GM23338 (cell line): ENCODE data around the gene IMMP1L. TPM values are rescaled to one million over a fixed set of nuclear protein-coding genes. Genes with fewer than 3 reads are reported as not detected.

Experiments used
- ATAC-seq: fragments of 200-7000 bp; cut with Tn5 transposase; 3 replicates; pipeline ENCODE4 v1.9.1; 2020
- DNase-seq: peaks from one replicate; pipeline ENCODE4 v3.0.0-alpha.2; 2015; ENCODE audit warnings: low spot score
- H2AFZ ChIP-seq: fragments of 200-600 bp; sonication (generic); 2 replicates; pipeline ENCODE4 v1.8.0; 2016; ENCODE audit warnings: antibody characterized with exemption, mild to moderate bottlenecking, moderate library complexity
- H3F3A ChIP-seq: fragments of 200-600 bp; sonication (generic); replicated peaks from 2 replicates; pipeline ENCODE4 v1.8.0; 2017; ENCODE audit warnings: antibody characterized with exemption, mixed run types, low read depth
- H3K27ac ChIP-seq: fragments of 200-600 bp; sonication (generic); 2 replicates; pipeline ENCODE4 v1.6.1; 2016; ENCODE audit warnings: low read depth
- H3K27me3 ChIP-seq: fragments of 200-600 bp; sonication (generic); 2 replicates; pipeline ENCODE4 v1.8.0; 2016; ENCODE audit warnings: mild to moderate bottlenecking, mixed run types, moderate library complexity; ENCODE audit not compliant: insufficient read depth
- H3K36me3 ChIP-seq: fragments of 200-600 bp; sonication (generic); 2 replicates; pipeline ENCODE4 v1.8.0; 2016; ENCODE audit warnings: mild to moderate bottlenecking; ENCODE audit not compliant: insufficient read depth
- H3K4me1 ChIP-seq: fragments of 200-600 bp; sonication (generic); 2 replicates; pipeline ENCODE4 v1.8.0; 2016; ENCODE audit warnings: mild to moderate bottlenecking, moderate library complexity; ENCODE audit not compliant: insufficient read depth
- H3K4me2 ChIP-seq: fragments of 200-600 bp; sonication (generic); 2 replicates; pipeline ENCODE4 v1.7.1; 2017; ENCODE audit warnings: mixed run types
- H3K4me3 ChIP-seq: fragments of 200-600 bp; sonication (generic); 2 replicates; pipeline ENCODE4 v1.6.1; 2016; ENCODE audit warnings: mixed run types
- H3K79me2 ChIP-seq: fragments of 200-600 bp; sonication (generic); replicated peaks from 2 replicates; pipeline ENCODE4 v1.8.0; 2017; ENCODE audit warnings: mild to moderate bottlenecking; ENCODE audit not compliant: insufficient read depth
- H3K9me2 ChIP-seq: fragments of 200-600 bp; sonication (generic); 2 replicates; pipeline ENCODE4 v1.8.0; 2017; ENCODE audit not compliant: insufficient read depth
- H4K20me1 ChIP-seq: fragments of 200-600 bp; sonication (generic); replicated peaks from 2 replicates; pipeline ENCODE4 v1.8.0; 2017; ENCODE audit warnings: mild to moderate bottlenecking; ENCODE audit not compliant: insufficient read depth
- H3K27ac Mint-ChIP-seq: 2 replicates; pipeline ENCODE4 v1.8.0; 2020; ENCODE audit warnings: inconsistent platforms, mild to moderate bottlenecking, moderate library complexity, mixed read lengths
- H3K27me3 Mint-ChIP-seq: 3 replicates; pipeline ENCODE4 v1.8.0; 2022; ENCODE audit warnings: low read depth, mild to moderate bottlenecking, moderate library complexity, mixed read lengths, inconsistent platforms; ENCODE audit not compliant: insufficient read depth, poor library complexity
- H3K36me3 Mint-ChIP-seq: 3 replicates; pipeline ENCODE4 v1.8.0; 2021; ENCODE audit warnings: low read depth, mild to moderate bottlenecking, inconsistent platforms, moderate library complexity, mixed read lengths
- H3K4me1 Mint-ChIP-seq: 3 replicates; pipeline ENCODE4 v1.8.0; 2020; ENCODE audit warnings: mild to moderate bottlenecking, inconsistent platforms, mixed read lengths
- H3K4me3 Mint-ChIP-seq: 3 replicates; pipeline ENCODE4 v1.8.0; 2021; ENCODE audit warnings: moderate library complexity, mild to moderate bottlenecking, inconsistent platforms, mixed read lengths
- H3K9me3 Mint-ChIP-seq: 3 replicates; pipeline ENCODE4 v1.8.0; 2020; ENCODE audit warnings: moderate library complexity, mild to moderate bottlenecking, inconsistent platforms, mixed read lengths
- CREB1 ChIP-seq: fragments of 250-450 bp; sonication (Bioruptor Pico); IDR thresholded peaks from 2 replicates; pipeline ENCODE4 v1.5.0; 2020; ENCODE audit warnings: low read depth, mild to moderate bottlenecking, moderate library complexity
- CTCF ChIP-seq, 2 experiments: fragments of 200-600 bp in 1 of 2; sonication (generic) in 1 of 2; conservative IDR thresholded peaks; 2 replicates each; pipeline versions ENCODE4 v1.5.1 to v1.6.1; 2016 to 2017; ENCODE audit warnings: antibody characterized with exemption in 2 of 2, low read depth in 2 of 2, mild to moderate bottlenecking in 2 of 2, moderate library complexity in 1 of 2
- ETS1 ChIP-seq: IDR thresholded peaks from 2 replicates; pipeline ENCODE4 v1.6.1; 2016; ENCODE audit warnings: antibody characterized with exemption
- EZH2 ChIP-seq: fragments of 200-600 bp; sonication (generic); IDR thresholded peaks from one replicate; pipeline ENCODE4 v1.8.0; 2017; ENCODE audit warnings: antibody characterized with exemption, mild to moderate bottlenecking, low read depth; ENCODE audit not compliant: unreplicated experiment
- EZH2phosphoT487 ChIP-seq: fragments of 200-600 bp; sonication (generic); IDR thresholded peaks from one replicate; pipeline ENCODE4 v1.8.1; 2018; ENCODE audit warnings: antibody characterized with exemption; ENCODE audit not compliant: unreplicated experiment
- JUNB ChIP-seq: IDR thresholded peaks from one replicate; pipeline ENCODE4 v1.6.1; 2016; ENCODE audit warnings: antibody characterized with exemption; ENCODE audit not compliant: unreplicated experiment
- NANOG ChIP-seq: IDR thresholded peaks from 2 replicates; pipeline ENCODE4 v1.6.1; 2016; ENCODE audit warnings: antibody characterized with exemption, borderline replicate concordance
- POLR2AphosphoS5 ChIP-seq: IDR thresholded peaks from 2 replicates; pipeline ENCODE4 v1.6.1; 2016; ENCODE audit warnings: antibody characterized with exemption, low read depth
- REST ChIP-seq: IDR thresholded peaks from one replicate; pipeline ENCODE4 v1.6.1; 2018; ENCODE audit warnings: antibody characterized with exemption; ENCODE audit not compliant: unreplicated experiment
- STAT1 ChIP-seq: IDR thresholded peaks from one replicate; pipeline ENCODE4 v1.6.1; 2016; ENCODE audit warnings: antibody characterized with exemption; ENCODE audit not compliant: unreplicated experiment
- ZNF114 ChIP-seq: fragments of 250-450 bp; sonication (Bioruptor Pico); IDR thresholded peaks from 2 replicates; pipeline ENCODE4 v1.5.0; 2020; ENCODE audit warnings: mild to moderate bottlenecking, moderate library complexity
- ZNF331 ChIP-seq: fragments of 250-450 bp; sonication (Bioruptor Pico); IDR thresholded peaks from 2 replicates; pipeline ENCODE4 v1.5.0; 2020; ENCODE audit warnings: low read depth, mild to moderate bottlenecking, moderate library complexity
- polyA plus RNA-seq: library from polyadenylated mRNA; unstranded; fragments of >200 nt; fragmentation: Nextera tagmentation; extraction: Ambion mirVana; gene quantifications from 2 replicates; pipeline ENCODE4 v1.2.1, GENCODE V29; 2016
- total RNA-seq: library from RNA; depleted of rRNA; stranded (reverse); fragments of >200 nt; shearing (Covaris generic); gene quantifications from 2 replicates; pipeline ENCODE4 v1.2.3, GENCODE V29; 2014

IMMP1L gene
- total and polyA plus RNA-seq, 2 experiments from 2014 or later: 23.9 to 154 TPM

- TF ChIP-seq POLR2AphosphoS5: no peak
- no peak for TF ChIP-seq ZNF114 (CRISPR knock-in tag)
- TF ChIP-seq ZNF331 (CRISPR knock-in tag): no peak
Observed at GRCh38 chr11:31558001-31558400, 48.6 kb upstream of the IMMP1L start (continued).

GRCh38 chr11:31555938-31556337 lies 46.5 kb upstream of the IMMP1L start:
- Mint-ChIP-seq H3K27me3 (no peaks in the 10 kb centered on the region), H3K9me3 (peaks cover 14% of the 10 kb centered on the region), H3K4me1 (peaks cover 15% of the 10 kb centered on the region), H3K36me3 (peaks cover 21% of the 10 kb centered on the region), H3K4me3 (no peak overlapping the region), H3K27ac (no peak overlapping the region)
- Histone ChIP-seq H3K36me3 (no peaks in the 10 kb centered on the region), H3K4me2 (no peak overlapping the region), H4K20me1 (no peaks in the 10 kb centered on the region), H2AFZ (no peak overlapping the region), H3K27ac (no peak overlapping the region), H3K79me2 (no peaks in the 10 kb centered on the region), H3K9me2 (no peaks in the 10 kb centered on the region), H3K27me3 (no peaks in the 10 kb centered on the region), H3K4me3 (no peak overlapping the region), H3K4me1 (peaks cover 6% of the 10 kb centered on the region; the same call in 1 of the 2 replicates), H3F3A (no peaks in the 10 kb centered on the region)
- ATAC-seq (no peak), DNase-seq (no peak)
- TF ChIP-seq CTCF (conservative IDR thresholded peaks at IDR 0.05; ENCODE audit: low read depth in 2 of 2) (no peak), STAT1 (no peak)

- Histone ChIP-seq H3K79me2 (no peaks in the 10 kb centered on the region), H3F3A (no peaks in the 10 kb centered on the region), H3K4me2 (no peak overlapping the region), H3K27me3 (no peaks in the 10 kb centered on the region), H3K36me3 (0 out of 2 replicates have a peak, but pooled peaks cover 9% of the 10 kb centered on the region), H3K9me2 (peaks cover 4% of the 10 kb centered on the region; the same call in 1 of the 2 replicates), H3K4me1 (no peaks in the 10 kb centered on the region), H3K27ac (no peak overlapping the region), H2AFZ (no peak overlapping the region), H3K4me3 (no peak overlapping the region), H4K20me1 (no peaks in the 10 kb centered on the region)
- ATAC-seq (no peak), DNase-seq (no peak)
- no peaks in the 10 kb centered on the region for H3K4me1 Mint-ChIP-seq
- no peaks in the 10 kb centered on the region for H3K27me3 Mint-ChIP-seq
- no peak overlapping the region for H3K4me3 Mint-ChIP-seq
- TF ChIP-seq ZNF331 (CRISPR knock-in tag) (no peak), EZH2 (no peak), NANOG (no peak), REST (no peak), CTCF (conservative IDR thresholded peaks at IDR 0.05; ENCODE audit: low read depth in 2 of 2) (no peak), ETS1 (no peak), EZH2phosphoT487 (no peak), ZNF114 (CRISPR knock-in tag) (no peak), JUNB (no peak), CREB1 (no peak), STAT1 (no peak), POLR2AphosphoS5 (no peak)
- peaks cover 47% of the 10 kb centered on the region for H3K36me3 Mint-ChIP-seq
- H3K9me3 Mint-ChIP-seq: peaks cover 22% of the 10 kb centered on the region
- H3K27ac Mint-ChIP-seq: no peak overlapping the region
Observed at GRCh38 chr11:31542862-31543261, 33.4 kb upstream of the IMMP1L start.
